Left ventricle myocardium inferior (tissue), 1 donor: ENCODE results near the gene PPP2R2C. TPM values are rescaled to one million over a fixed set of nuclear protein-coding genes. Genes with fewer than 3 reads are reported as not detected.
A peak's percentile ranks its signal among the peaks of the same experiment; 100 is the strongest.

Experiments used
- DNase-seq: peaks from one replicate; pipeline ENCODE4 v3.0.0-alpha.2; 2020
- H3K27ac ChIP-seq: fragments of 200-600 bp; replicated peaks from 2 replicates; pipeline ENCODE4 v1.8.0; 2021
- H3K27me3 ChIP-seq: fragments of 200-600 bp; 2 replicates; pipeline ENCODE4 v1.8.0; 2021; ENCODE audit warnings: low read depth
- H3K36me3 ChIP-seq: fragments of 200-600 bp; 2 replicates; pipeline ENCODE4 v1.8.0; 2021
- H3K4me1 ChIP-seq: fragments of 200-600 bp; 2 replicates; pipeline ENCODE4 v1.8.0; 2021
- H3K4me3 ChIP-seq: fragments of 200-600 bp; 2 replicates; pipeline ENCODE4 v1.8.0; 2021; ENCODE audit warnings: mild to moderate bottlenecking, moderate library complexity
- H3K9me3 ChIP-seq: fragments of 200-600 bp; replicated peaks from 2 replicates; pipeline ENCODE4 v1.8.0; 2021
- CTCF ChIP-seq: fragments of 200-600 bp; IDR thresholded peaks from 2 replicates; pipeline ENCODE4 v1.8.0; 2021; ENCODE audit warnings: antibody characterized with exemption, mild to moderate bottlenecking, borderline replicate concordance
- intact Hi-C: fragments of 100-400 bp; cut with micrococcal nuclease; formaldehyde crosslinking; loops from one replicate; pipeline ENCODE4 v1.11.0; 2022
- total RNA-seq: library from RNA; stranded (reverse); fragmentation: NEBNext Ultra II Directional; extraction: Animal tissue kit (Norgen Biotek cat#: 25700); gene quantifications from one replicate; pipeline ENCODE4 v1.2.1, GENCODE V29; 2021
- donor health status: DM: no; HTN: yes; CAD: no; lungs with severe emphysema.

PPP2R2C gene
- total RNA-seq, 1 donor from 2014 or later, result 9.7 TPM

GRCh38 chr4:6280365-6280996, 191.9 kb downstream of the PPP2R2C start:
- Histone ChIP-seq H3K9me3 (no peaks in the 10 kb centered on the region), H3K4me1 (peaks cover 78% of the 10 kb centered on the region), H3K27ac (peak overlapping the region; percentile 91), H3K27me3 (no peaks in the 10 kb centered on the region), H3K36me3 (peaks cover 14% of the 10 kb centered on the region), H3K4me3 (no peak overlapping the region)
- intact Hi-C loops, result no loop called here
- no peak for TF ChIP-seq CTCF
- no peak for DNase-seq

GRCh38 chr4:6279582-6280289, 192.7 kb downstream of the PPP2R2C start:
- Histone ChIP-seq H3K27me3 (no peaks in the 10 kb centered on the region), H3K27ac (peak overlapping the region; percentile 91)
- no peak for TF ChIP-seq CTCF

GRCh38 chr4:6278801-6279197, 193.6 kb downstream of the PPP2R2C start:
- H3K4me1 ChIP-seq, result peaks cover 94% of the 10 kb centered on the region
- no peaks in the 10 kb centered on the region for H3K27me3 ChIP-seq
- no peak for TF ChIP-seq CTCF
- H3K4me3 ChIP-seq, result peak overlapping the region; percentile 44
- intact Hi-C loops, result no loop called here
- peak overlapping the region; percentile 91 for H3K27ac ChIP-seq
- DNase-seq, result peak; percentile 58
- peaks cover 12% of the 10 kb centered on the region for H3K36me3 ChIP-seq
- H3K9me3 ChIP-seq, result no peaks in the 10 kb centered on the region

More at GRCh38 chr4:6279582-6280289, 192.7 kb downstream of the PPP2R2C start:
- Histone ChIP-seq H3K9me3 (no peaks in the 10 kb centered on the region), H3K4me1 (peaks cover 85% of the 10 kb centered on the region), H3K36me3 (peaks cover 12% of the 10 kb centered on the region), H3K4me3 (no peak overlapping the region)
- intact Hi-C loops, result no loop called here
- no peak for DNase-seq

- no peaks in the 10 kb centered on the region for H3K27me3 ChIP-seq
- no peak for DNase-seq
- H3K4me3 ChIP-seq, result peak overlapping the region; percentile 44
- peaks cover 100% of the 10 kb centered on the region for H3K4me1 ChIP-seq
- H3K27ac ChIP-seq, result peak overlapping the region; percentile 91
- H3K36me3 ChIP-seq, result peaks cover 12% of the 10 kb centered on the region
- intact Hi-C loops, result no loop called here
- no peaks in the 10 kb centered on the region for H3K9me3 ChIP-seq
- TF ChIP-seq CTCF, result no peak
Measured at GRCh38 chr4:6277935-6278800, 194.2 kb downstream of the PPP2R2C start.

GRCh38 chr4:6277139-6277802, 195.1 kb downstream of the PPP2R2C start:
- intact Hi-C loops, result no loop called here
- peaks cover 100% of the 10 kb centered on the region for H3K4me1 ChIP-seq
- peak overlapping the region; percentile 44 for H3K4me3 ChIP-seq

More at GRCh38 chr4:6277139-6277802, 195.1 kb downstream of the PPP2R2C start:
- Histone ChIP-seq H3K36me3 (peaks cover 12% of the 10 kb centered on the region), H3K9me3 (no peaks in the 10 kb centered on the region), H3K27me3 (no peaks in the 10 kb centered on the region), H3K27ac (peak overlapping the region; percentile 91)
- DNase-seq, result peak; percentile 61
- TF ChIP-seq CTCF, result no peak
